ENCODE measurements around the gene PDPR. TPM values are rescaled to one million over a fixed set of nuclear protein-coding genes. Genes with fewer than 3 reads are reported as not detected.
"Not testable (repeated sequence)": the region's sequence is repeated elsewhere in the genome, so short reads cannot be mapped to it uniquely, and the experiment has no call there.

Gene PDPR
- total RNA-seq, 2 donors from 2014 or later: 19.3 to 26.4 TPM

GRCh38 chr16:70151391-70151790 lies 37.3 kb downstream of the PDPR start:
- Histone ChIP-seq H3K36me3 (peaks cover 72% of the 10 kb centered on the region), H3K4me1 (no peaks in the 10 kb centered on the region), H3K4me3 (no peak overlapping the region), H3K9me3 (no peaks in the 10 kb centered on the region), H3K27me3 (no peaks in the 10 kb centered on the region), H3K27ac (no peak overlapping the region)
- DNase-seq (ENCODE audit: low spot score): no peak
- no peak for TF ChIP-seq CTCF (IDR thresholded peaks at IDR 0.05)

- TF ChIP-seq CTCF (IDR thresholded peaks at IDR 0.05): no peak
- Histone ChIP-seq H3K27me3 (no peaks in the 10 kb centered on the region), H3K36me3 (peaks cover 78% of the 10 kb centered on the region), H3K4me3 (no peak overlapping the region), H3K9me3 (no peaks in the 10 kb centered on the region), H3K4me1 (no peaks in the 10 kb centered on the region), H3K27ac (no peak overlapping the region)
- no peak for DNase-seq (ENCODE audit: low spot score)
Measured at GRCh38 chr16:70151941-70152509, 37.9 kb downstream of the PDPR start.

- Histone ChIP-seq H3K4me1 (no peaks in the 10 kb centered on the region), H3K36me3 (peaks cover 85% of the 10 kb centered on the region), H3K9me3 (no peaks in the 10 kb centered on the region), H3K27me3 (no peaks in the 10 kb centered on the region), H3K27ac (no peak overlapping the region), H3K4me3 (no peak overlapping the region)
- no peak for DNase-seq (ENCODE audit: low spot score)
- TF ChIP-seq CTCF (IDR thresholded peaks at IDR 0.05): no peak
Measured at GRCh38 chr16:70152578-70153302, 38.6 kb downstream of the PDPR start.

GRCh38 chr16:70154736-70155135 lies 40.6 kb downstream of the PDPR start:
- not testable (repeated sequence) for DNase-seq (ENCODE audit: low spot score); H3K27ac ChIP-seq; H3K27me3 ChIP-seq; H3K9me3 ChIP-seq; H3K4me3 ChIP-seq; H3K4me1 ChIP-seq
- peaks cover 88% of the 10 kb centered on the region for H3K36me3 ChIP-seq

GRCh38 chr16:70156207-70156978 lies 42.3 kb downstream of the PDPR start:
- Histone ChIP-seq H3K4me1 (no peaks in the 10 kb centered on the region), H3K27ac (no peak overlapping the region), H3K4me3 (no peak overlapping the region), H3K36me3 (peaks cover 84% of the 10 kb centered on the region), H3K27me3 (no peaks in the 10 kb centered on the region), H3K9me3 (no peaks in the 10 kb centered on the region)
- no peak for DNase-seq (ENCODE audit: low spot score)
- no peak for TF ChIP-seq CTCF (IDR thresholded peaks at IDR 0.05)

GRCh38 chr16:70157105-70157476 lies 43.0 kb downstream of the PDPR start:
- Histone ChIP-seq H3K4me1 (no peaks in the 10 kb centered on the region), H3K27me3 (no peaks in the 10 kb centered on the region), H3K4me3 (no peak overlapping the region), H3K9me3 (no peaks in the 10 kb centered on the region), H3K27ac (no peak overlapping the region), H3K36me3 (peaks cover 77% of the 10 kb centered on the region)
- DNase-seq (ENCODE audit: low spot score): no peak
- TF ChIP-seq CTCF (IDR thresholded peaks at IDR 0.05): no peak

Data from right atrium auricular region (tissue), 2 donors.